ENCODE data around the gene TSPAN9.
A peak's percentile ranks its signal among the peaks of the same experiment; 100 is the strongest.

Gene TSPAN9

GRCh38 chr12:3076730-3077571, at the start of gene TSPAN9:
TSS of gene TSPAN9 (plus strand) at chr12:3077379. CDS start at chr12:3201194, 123,815 bp downstream.
- peak; percentile 22 for DNase-seq (ENCODE audit: extremely low read depth, low read depth)
- TF ChIP-seq, protein P1, sequence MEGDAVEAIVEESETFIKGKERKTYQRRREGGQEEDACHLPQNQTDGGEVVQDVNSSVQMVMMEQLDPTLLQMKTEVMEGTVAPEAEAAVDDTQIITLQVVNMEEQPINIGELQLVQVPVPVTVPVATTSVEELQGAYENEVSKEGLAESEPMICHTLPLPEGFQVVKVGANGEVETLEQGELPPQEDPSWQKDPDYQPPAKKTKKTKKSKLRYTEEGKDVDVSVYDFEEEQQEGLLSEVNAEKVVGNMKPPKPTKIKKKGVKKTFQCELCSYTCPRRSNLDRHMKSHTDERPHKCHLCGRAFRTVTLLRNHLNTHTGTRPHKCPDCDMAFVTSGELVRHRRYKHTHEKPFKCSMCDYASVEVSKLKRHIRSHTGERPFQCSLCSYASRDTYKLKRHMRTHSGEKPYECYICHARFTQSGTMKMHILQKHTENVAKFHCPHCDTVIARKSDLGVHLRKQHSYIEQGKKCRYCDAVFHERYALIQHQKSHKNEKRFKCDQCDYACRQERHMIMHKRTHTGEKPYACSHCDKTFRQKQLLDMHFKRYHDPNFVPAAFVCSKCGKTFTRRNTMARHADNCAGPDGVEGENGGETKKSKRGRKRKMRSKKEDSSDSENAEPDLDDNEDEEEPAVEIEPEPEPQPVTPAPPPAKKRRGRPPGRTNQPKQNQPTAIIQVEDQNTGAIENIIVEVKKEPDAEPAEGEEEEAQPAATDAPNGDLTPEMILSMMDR (IDR thresholded peaks at IDR 0.05; ENCODE audit: low read depth, low read length) = no peak

DNA sequence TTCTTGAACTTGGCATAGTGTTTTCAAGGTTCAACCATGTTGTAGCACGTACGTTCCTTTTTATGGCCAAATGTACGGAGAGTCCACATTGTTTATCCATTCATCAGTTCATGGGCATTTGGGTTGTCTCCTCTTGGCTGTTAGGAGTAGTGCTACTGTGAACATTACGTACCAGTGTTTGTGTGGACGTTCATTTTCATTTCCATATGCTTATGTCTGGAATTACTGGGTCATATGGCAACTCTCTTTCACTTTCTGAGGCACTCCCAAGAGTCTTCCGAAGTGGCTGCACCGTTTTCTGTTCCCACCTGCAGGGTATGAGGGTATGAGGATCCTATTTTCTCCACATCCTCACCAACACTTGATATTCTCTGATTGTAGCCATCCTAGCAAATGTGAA, 49.1 kb upstream of the TSPAN9 start:
- TF ChIP-seq, protein P1 (IDR thresholded peaks at IDR 0.05; ENCODE audit: low read depth, low read length) = no peak
- DNase-seq (ENCODE audit: extremely low read depth, low read depth) = no peak

- no peak for DNase-seq (ENCODE audit: extremely low read depth, low read depth)
- TF ChIP-seq, protein P1 (IDR thresholded peaks at IDR 0.05; ENCODE audit: low read depth, low read length) = no peak
These were observed 46.3 kb upstream of the TSPAN9 start for GRCh38 chr12:3030821-3031429.

DNA sequence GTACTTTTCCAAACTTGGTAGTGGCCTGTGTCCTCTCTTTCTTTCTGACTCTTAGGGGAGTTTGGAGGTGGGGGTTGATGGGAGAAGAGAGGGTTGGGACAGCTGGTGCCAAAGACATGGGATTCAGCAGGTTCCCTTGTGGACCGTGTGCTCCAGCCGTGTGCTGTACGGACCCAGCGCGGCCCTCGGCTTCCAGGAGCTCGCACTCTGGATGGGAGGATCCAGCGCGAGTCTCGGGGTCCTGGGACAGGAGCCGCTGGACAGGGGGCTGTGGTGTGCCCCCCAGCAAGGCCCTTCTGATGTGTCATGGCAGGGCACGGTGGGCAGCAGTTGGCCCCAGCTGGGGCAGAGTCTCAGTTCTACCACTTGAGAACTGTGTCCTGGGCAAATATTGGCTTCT, 45.0 kb upstream of the TSPAN9 start:
- TF ChIP-seq, protein P1 (IDR thresholded peaks at IDR 0.05; ENCODE audit: low read depth, low read length) = no peak
- no peak for DNase-seq (ENCODE audit: extremely low read depth, low read depth)

GRCh38 chr12:3032770-3033538, 44.2 kb upstream of the TSPAN9 start:
- TF ChIP-seq, protein P1 (IDR thresholded peaks at IDR 0.05; ENCODE audit: low read depth, low read length) = no peak
- DNase-seq (ENCODE audit: extremely low read depth, low read depth) = no peak

- TF ChIP-seq, protein P1 (IDR thresholded peaks at IDR 0.05; ENCODE audit: low read depth, low read length) = no peak
- no peak for DNase-seq (ENCODE audit: extremely low read depth, low read depth)
These were observed 43.7 kb upstream of the TSPAN9 start for GRCh38 chr12:3033539-3033867.
